GM18858 (cell line): ENCODE data around the gene DYTN.

Source experiments
- ATAC-seq: cut with Tn5 transposase; IDR thresholded peaks from one replicate; pipeline ENCODE4 v1.9.1; 2021; ENCODE audit not compliant: unreplicated experiment

Gene DYTN

DNA sequence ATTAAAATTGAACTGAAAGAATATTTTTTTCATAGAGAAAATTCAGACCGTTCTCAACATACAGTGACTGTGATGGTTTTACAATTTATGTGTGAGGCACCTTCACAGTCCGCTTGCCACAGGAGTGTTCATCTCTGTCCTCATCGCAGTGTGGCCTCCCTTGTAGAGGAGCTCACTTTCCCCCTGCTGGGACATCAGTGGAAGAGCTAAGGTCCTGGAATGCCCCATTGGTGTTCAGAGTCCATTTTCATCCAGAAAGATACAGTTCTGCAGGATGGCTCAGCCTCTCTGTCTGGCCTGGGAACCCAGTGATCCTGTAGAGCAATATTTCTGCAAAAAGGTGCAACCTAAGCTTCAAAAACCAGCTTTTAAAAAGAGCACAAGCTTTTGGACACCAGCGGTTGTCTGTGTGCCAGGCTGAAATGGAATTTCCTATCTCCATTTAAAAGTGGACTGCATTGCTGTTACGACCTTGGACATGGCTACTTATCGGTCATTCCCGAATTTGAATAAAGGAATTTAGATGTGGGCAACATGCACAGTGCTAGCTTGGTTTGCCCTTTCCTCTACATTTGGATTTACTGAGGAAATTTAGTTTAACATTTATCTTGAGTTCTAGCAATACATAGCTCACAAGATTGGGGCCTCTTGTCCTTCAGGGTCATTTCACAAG is 102.6 kb downstream of the DYTN start:
- ATAC-seq: no peak

- ATAC-seq: no peak
Measured at GRCh38 chr2:206614811-206615210, 103.4 kb downstream of the DYTN start.

GRCh38 chr2:206611736-206612135 is 106.5 kb downstream of the DYTN start:
- no peak for ATAC-seq

DNA sequence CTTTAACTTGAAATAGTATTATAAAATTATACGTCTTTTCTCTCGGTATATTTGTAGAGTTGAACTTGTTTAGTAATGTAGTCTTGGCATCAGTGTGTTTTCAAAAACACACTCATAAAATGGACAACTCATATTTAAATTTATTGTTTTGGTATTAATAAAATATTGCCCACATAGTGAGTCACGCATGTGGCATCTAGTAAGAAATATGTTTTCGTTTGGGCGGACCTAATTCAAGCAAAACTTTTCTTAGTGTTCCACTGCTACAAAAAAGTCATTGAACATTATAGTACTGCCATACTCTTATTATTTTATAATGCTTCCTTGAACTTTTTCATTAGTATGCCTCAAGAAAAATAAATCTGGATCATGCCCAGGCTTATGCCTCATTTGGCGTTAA is 107.0 kb downstream of the DYTN start:
- ATAC-seq: no peak

GRCh38 chr2:206610451-206610850 is 107.7 kb downstream of the DYTN start:
- ATAC-seq: no peak

GRCh38 chr2:206603243-206603642 is 115.0 kb downstream of the DYTN start:
- no peak for ATAC-seq
